ENCODE results near the gene CDH4.

GRCh38 chr20:61746147-61746646 is 494.1 kb downstream of the CDH4 start:
- TF ChIP-seq CTCF (IDR thresholded peaks at IDR 0.05; ENCODE audit: borderline replicate concordance, extremely low read depth, low read length, poor library complexity, severe bottlenecking), result no peak
- no peak for TF ChIP-seq EZH2 (IDR thresholded peaks at IDR 0.05; ENCODE audit: borderline replicate concordance, low read depth, low read length, severe bottlenecking)
